GM19099 (cell line): ENCODE measurements around the gene CHD6.

Experiments
- POLR2A ChIP-seq: IDR thresholded peaks from 3 replicates; pipeline ENCODE4 v1.6.1; 2011; ENCODE audit warnings: low read depth; ENCODE audit not compliant: insufficient read length; ENCODE audit errors: extremely low read depth

Gene CHD6

DNA sequence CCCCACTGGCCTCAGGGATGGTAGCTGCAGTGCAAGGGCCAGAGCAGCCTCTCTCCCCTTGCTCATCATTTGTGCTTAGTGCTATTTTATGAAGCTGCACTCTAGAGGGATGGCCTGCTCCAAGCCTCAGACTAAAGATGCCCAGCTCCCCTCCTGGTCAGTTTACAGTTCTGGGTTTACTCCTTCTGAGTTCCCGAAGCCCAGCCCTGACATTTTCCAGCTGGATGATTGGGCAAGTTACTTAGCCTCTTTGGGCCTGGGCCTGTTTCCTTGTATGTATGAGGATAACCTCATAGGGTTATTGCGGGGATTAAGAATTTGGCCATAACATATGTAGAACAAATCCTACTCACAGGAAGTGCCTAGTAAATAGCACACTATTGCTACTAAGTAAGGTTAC is 219.8 kb downstream of the CHD6 start:
- TF ChIP-seq POLR2A = no peak

GRCh38 chr20:41395667-41396664 is 222.2 kb downstream of the CHD6 start:
- TF ChIP-seq POLR2A = no peak

GRCh38 chr20:41394931-41395666 is 223.1 kb downstream of the CHD6 start:
- TF ChIP-seq POLR2A = no peak

- TF ChIP-seq POLR2A = no peak
These were observed 224.1 kb downstream of the CHD6 start for GRCh38 chr20:41394081-41394480.

- no peak for TF ChIP-seq POLR2A
These were observed 224.5 kb downstream of the CHD6 start for GRCh38 chr20:41393705-41394066.

GRCh38 chr20:41392871-41393704 is 225.1 kb downstream of the CHD6 start:
- TF ChIP-seq POLR2A = no peak

DNA sequence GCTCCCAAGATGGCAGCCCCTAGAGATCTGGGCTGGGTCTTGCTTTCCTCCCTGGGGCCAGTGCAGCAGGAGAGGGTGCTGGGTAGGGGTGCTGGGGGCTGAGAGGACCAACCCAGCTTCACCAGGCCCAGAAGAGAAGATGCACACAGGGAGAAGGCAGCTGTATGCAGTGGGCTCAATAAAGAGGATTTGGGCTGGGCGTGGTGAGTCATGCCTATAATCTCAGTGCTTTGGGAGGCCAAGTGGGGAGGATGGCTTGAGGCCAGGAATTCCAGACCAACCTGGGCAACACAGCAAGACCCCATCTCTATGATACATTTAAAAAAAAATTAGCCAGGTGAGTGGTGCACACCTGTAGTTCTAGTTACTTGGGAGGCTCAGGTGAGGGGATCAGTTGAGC is 225.9 kb downstream of the CHD6 start:
- TF ChIP-seq POLR2A = no peak

- TF ChIP-seq POLR2A = no peak
These were observed 226.6 kb downstream of the CHD6 start for GRCh38 chr20:41391587-41392001.

- TF ChIP-seq POLR2A = no peak
These were observed 227.3 kb downstream of the CHD6 start for GRCh38 chr20:41390889-41391288.

GRCh38 chr20:41387444-41387851 is 230.7 kb downstream of the CHD6 start:
- no peak for TF ChIP-seq POLR2A

DNA sequence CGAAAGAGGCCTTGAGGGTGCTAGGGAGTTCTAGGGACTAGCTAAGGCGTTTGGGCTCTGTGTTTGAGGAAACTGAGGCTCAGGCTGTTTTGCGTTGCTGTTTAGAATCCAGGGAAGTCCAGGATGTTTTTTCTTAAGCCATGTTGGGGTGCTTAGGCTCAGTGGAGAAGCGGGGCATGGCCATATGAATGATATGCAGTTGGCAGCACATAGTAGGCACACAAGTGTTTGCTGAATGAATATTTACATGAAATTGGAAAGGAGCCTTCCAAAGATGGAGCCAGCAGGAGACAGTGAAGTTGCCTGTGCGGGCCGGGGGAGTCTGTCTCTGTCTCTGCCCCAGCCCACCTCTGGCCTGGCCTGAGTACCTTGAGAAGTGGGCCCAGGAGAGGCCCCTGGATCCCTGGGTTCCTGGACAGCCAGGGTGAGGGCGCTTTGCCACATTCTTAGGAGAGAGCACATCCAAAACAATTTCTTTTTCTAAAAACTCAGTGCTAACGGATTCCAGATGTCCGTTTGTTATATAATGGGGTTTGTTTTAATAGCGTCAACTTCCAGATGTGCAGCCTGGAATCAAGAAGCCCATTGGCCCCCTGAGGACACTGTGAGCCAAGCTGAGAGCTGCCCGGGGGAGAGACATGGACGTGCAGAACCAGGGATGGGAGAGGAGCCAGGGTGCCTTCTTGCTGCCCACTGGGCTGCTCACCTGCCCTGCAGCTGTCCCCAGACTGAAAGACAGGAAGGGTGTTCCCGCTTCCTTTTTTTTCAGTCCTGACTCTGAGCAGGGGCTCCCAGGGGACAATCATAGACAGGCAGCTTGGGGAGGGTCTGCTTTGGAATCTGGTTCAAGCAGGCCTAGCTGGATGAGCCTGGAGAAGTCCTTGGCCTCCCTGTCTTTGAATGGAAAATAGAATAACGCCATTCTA is 231.4 kb downstream of the CHD6 start:
- no peak for TF ChIP-seq POLR2A

GRCh38 chr20:41382791-41383305 is 235.3 kb downstream of the CHD6 start:
- TF ChIP-seq POLR2A = no peak

- no peak for TF ChIP-seq POLR2A
These were observed 237.5 kb downstream of the CHD6 start for GRCh38 chr20:41380551-41381193.
